ENCODE data around the gene LOXL3.
A peak's percentile ranks its signal among the peaks of the same experiment; 100 is the strongest.

LOXL3 gene

GRCh38 chr2:74550231-74550630 lies 3.5 kb downstream of the LOXL3 start:
- no peak for DNase-seq

DNA sequence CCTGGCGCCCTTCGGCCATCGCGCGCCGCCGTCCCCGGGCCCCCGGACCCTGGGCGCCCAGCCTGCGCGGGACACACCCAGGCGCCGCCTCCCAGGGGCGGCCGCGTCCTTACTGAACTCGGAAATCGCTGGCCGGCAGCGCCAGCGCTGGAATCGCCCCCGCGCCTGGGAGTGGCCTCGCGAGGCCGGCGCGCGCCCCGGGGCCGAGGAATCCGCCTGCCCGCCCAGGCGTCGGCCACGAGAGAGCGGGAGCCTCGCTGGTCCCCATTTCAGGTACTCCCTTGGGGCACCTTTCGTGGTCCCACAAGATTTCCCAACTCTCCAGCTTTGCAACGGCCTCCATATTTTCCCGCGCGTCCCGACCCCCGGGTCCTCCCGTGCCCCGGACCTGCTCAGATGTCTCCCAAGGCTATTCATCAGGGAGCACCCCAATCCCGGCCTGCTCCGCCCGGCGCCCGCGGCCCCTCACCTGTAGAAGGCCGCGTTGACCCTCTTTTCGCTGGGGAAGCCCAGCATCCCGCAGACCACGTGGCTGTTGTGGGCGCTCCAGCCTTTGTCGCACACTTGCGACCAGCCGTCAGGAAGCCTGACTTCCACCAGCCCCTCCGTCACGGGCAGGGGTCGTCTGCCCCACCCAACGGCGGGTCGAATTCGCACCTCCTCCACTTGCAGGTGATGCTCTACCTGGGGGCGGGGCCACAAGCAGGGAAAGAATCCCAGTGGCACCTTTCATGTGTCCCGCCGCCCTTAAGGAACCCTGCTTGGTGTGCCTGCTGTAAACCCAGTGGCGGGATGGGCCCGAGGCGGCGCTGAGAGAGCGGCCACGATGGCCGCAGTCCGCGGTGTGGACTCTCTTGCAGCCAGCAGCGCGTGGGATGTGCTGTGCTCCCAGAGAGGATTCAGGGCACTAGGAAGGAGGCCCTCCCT lies 4.6 kb downstream of the LOXL3 start:
- DNase-seq, result peak; percentile 72 to 93 (median 85)

- DNase-seq, result no peak
Observed at GRCh38 chr2:74548285-74548899, 5.3 kb downstream of the LOXL3 start.

DNA sequence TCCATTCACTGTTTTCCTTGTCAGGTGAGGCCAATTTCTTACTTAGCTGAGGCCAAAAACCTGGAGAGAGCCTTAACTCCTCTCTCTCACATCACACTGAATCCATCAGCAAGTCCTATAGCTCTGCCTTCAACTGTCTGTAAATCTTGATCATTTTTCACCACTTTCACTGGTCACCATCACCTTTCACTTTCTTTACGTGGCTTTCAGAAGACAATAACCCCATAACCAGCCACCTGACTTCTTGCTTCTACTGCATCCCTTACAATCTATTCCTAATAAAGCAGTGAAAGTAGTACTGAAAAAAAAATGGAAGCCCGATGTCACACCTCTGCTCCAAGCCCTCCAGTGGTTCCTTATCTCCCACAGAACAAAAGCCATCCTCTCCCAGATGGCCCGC lies 7.7 kb downstream of the LOXL3 start:
- no peak for DNase-seq

- DNase-seq, result no peak
Observed at GRCh38 chr2:74544634-74545033, 9.1 kb downstream of the LOXL3 start.

GRCh38 chr2:74542978-74543377 lies 10.8 kb downstream of the LOXL3 start:
- DNase-seq, result no peak

- no peak for DNase-seq
Observed at GRCh38 chr2:74540291-74540690, 13.5 kb downstream of the LOXL3 start.

GRCh38 chr2:74538881-74539339 lies 14.8 kb downstream of the LOXL3 start:
- DNase-seq, result no peak

DNA sequence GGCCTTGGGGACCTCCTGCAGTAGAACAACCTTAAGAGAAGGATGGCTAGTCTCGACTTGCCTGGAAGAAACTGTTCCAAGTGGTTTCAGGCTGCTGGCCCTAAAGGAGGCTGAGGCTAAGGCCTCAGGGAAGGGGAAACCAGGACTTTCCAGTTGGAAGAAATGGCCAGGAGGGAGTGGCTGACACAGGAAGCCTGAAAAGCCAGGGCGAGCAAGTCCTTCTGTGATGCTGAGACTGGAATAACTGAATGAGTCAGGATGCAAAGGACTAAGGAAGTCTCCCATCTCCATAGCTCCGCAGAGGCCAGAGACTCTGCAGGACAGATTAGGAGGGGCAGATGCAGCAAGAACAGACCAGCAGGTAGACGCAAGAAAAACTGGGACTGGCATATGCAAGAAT lies 16.6 kb downstream of the LOXL3 start:
- DNase-seq, result no peak

GRCh38 chr2:74536166-74536950 lies 17.4 kb downstream of the LOXL3 start:
- no peak for DNase-seq

DNA sequence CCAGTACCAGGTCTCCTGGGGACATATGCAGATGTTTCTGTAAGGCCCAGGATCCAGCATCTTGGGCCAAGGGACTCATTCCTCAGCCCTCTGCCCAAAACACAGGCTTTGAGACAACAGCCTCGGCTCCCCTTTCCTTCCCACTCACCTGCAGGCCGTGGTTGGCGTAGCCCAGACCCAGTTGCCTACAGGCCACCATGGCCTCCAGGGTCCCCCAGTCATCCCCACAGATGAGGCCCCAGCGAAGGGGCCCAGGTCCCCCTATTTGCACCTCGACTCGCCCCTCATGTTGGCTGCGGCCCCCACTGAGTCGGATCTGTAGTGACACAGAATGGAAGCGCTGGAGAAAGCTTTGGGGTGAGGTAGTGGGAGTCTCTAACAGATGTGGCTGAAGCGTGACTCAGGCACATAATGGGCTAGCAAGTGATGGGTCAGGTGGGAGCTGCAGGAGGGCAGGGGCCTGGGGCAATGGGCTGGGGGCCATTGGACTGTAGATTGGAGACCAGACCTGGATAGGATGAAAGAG lies 18.2 kb downstream of the LOXL3 start:
- DNase-seq, result no peak

GRCh38 chr2:74534411-74534810 lies 19.3 kb downstream of the LOXL3 start:
- no peak for DNase-seq

DNA sequence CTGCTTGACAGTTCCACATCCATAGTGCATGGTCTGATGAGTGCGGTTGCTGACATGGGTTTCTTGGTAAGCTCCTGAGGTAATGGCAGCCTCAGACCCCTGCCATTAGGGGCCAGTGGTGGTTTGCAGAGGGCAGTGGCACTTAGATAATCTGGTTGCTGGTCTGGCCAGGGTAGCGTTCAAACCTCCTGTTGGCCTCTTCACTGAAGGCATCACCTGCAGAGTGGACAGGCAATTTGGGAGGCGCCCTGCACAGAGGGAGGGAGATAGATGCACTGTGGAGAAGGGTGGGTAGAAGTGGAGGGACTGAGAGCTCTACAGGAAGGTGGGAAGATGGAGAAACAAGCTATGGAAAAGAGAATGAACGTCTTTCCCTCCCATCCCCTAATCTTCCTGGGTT lies 20.3 kb downstream of the LOXL3 start:
- no peak for DNase-seq

DNA sequence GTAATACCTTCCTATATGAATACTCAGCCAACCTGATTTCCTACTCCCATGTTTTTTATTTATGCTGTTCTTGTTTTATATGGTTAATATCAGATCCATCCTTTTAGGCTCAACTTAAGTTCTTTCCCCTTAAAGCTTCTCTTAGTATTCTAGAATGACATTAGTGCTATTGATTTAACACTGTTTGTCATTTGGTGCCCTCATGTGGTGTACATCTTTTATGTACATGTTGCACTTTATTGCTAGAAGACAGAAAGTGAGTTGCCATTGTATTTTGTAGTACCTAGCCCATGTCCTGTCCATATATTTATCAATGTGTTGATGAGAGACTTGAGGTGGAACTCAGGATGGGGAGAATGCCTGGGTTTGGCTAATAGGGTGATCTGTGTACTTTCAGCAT lies 21.5 kb downstream of the LOXL3 start:
- peak in 3 of 4 experiments; percentile 31 to 69 (median 63) for DNase-seq

- DNase-seq, result no peak
Observed at GRCh38 chr2:74531666-74532065, 22.1 kb downstream of the LOXL3 start.

DNA sequence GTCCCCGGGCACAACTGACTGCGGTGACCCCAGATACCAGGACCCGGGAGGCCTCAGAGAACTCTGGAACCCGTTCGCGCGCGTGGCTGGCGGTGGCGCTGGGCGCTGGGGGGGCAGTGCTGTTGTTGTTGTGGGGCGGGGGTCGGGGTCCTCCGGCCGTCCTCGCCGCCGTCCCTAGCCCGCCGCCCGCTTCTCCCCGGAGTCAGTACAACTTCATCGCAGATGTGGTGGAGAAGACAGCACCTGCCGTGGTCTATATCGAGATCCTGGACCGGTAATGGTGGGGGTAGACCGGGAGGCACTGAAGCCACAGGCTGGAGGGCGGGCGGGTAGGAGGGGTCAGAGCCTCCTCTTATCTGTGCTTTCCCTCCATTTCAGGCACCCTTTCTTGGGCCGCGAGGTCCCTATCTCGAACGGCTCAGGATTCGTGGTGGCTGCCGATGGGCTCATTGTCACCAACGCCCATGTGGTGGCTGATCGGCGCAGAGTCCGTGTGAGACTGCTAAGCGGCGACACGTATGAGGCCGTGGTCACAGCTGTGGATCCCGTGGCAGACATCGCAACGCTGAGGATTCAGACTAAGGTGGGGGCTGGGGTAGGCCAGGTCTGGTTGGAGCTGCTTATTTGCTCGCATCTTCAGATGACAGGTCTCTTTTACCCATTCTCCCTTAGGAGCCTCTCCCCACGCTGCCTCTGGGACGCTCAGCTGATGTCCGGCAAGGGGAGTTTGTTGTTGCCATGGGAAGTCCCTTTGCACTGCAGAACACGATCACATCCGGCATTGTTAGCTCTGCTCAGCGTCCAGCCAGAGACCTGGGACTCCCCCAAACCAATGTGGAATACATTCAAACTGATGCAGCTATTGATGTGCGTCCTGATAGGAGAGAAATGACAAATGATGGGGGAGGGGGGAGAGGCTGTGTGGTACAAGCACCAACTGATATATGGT lies 23.2 kb downstream of the LOXL3 start:
- DNase-seq, result peak; percentile 51 to 68 (median 64)

- peak; percentile 99 to 100 (median 100) for DNase-seq
Observed at GRCh38 chr2:74529357-74530238, 24.1 kb downstream of the LOXL3 start, which contains the start of the genes AUP1 and HTRA2. AUP1 (minus strand) TSS chr2:74529706; CDS start chr2:74529629, 77 bp downstream. HTRA2 (plus strand) TSS chr2:74529933; CDS start chr2:74530007, 74 bp downstream.

- DNase-seq, result no peak
Observed at GRCh38 chr2:74528600-74529356, 25.0 kb downstream of the LOXL3 start.

DNA sequence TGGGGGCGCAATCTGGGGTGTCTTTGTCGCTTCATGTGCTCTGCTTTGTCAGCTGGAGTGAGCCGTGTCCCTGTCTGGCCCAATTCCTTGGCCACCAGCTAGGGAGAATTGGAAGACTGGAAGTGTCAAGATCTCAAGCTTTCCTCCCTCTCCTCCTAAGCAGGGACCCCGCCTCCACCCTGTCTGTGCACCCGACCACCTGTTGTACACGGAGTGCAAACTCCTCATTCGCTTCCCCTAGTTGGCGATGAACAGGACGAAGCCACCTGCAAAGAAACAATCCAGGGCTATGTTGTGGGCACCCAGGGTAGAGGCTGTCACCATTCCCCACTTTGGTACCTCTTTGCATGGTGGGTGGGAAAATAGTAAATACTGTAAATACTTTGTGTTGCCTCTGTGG lies 26.0 kb downstream of the LOXL3 start:
- no peak for DNase-seq
